Germinal center (tissue), 1 donor: Measurements from ENCODE around the gene RPS3A.
"Not testable (repeated sequence)": the region's sequence is repeated elsewhere in the genome, so short reads cannot be mapped to it uniquely, and the experiment has no call there.

Experiments
- DNase-seq: peaks from one replicate; pipeline ENCODE4 v3.0.0; 2012; ENCODE audit warnings: mixed read lengths, low spot score

RPS3A gene

DNA sequence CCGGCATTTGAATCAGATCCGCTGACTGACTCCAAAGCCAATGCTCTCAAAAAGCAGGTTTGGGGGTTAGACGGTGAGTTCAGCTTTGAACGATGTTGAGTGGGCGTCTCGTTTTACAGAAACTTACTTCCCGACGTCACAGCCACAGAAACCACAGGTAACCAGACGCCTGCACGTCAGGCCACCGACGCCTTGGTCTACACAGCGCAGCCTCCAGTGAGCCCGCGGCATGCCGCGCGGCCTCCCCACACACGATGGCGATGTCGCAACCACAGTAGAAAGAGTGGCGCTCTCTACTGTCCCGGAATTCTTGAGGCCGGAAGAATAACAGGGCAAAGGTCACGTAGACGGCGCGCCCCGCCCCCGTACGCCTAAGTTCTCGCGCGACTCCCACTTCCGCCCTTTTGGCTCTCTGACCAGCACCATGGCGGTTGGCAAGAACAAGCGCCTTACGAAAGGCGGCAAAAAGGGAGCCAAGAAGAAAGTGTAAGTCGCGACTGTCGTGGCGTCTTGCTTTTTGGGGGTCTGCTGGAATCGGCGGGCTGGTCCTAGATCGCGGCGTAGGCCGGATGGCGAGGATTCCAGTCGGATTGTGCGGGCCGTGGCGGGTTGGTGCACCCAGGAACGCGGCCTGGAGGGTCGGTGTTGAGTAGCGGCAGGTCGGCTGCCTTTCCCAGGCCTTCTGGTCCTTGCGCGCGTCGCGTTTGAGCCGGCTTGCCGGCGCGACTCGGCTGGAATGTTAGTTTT is at the start of gene RPS3A:
Gene RPS3A, plus strand, starts transcription at position 400 of the 747 bp plus-strand sequence. Its CDS starts 25 bp downstream, at position 425.
- peak; percentile 93 for DNase-seq

DNA sequence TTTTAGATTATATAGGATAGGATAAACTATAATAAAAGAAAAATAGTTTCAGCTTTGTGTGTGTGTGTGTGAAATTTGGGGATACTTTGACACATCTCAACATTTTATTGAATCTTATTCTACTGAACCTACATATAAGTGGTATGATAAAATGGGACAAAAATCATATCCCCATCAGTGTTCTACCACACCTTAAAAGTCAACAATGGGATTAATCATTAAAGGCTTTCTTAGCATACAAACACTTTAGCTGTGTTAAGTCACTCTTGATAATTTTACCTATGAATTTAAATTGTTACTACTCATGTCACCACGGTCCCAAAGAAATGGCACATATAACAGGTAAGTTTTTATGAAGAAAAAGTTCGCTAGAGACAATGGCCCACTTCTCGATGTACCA is 46.6 kb upstream of the RPS3A start:
- no peak for DNase-seq

DNA sequence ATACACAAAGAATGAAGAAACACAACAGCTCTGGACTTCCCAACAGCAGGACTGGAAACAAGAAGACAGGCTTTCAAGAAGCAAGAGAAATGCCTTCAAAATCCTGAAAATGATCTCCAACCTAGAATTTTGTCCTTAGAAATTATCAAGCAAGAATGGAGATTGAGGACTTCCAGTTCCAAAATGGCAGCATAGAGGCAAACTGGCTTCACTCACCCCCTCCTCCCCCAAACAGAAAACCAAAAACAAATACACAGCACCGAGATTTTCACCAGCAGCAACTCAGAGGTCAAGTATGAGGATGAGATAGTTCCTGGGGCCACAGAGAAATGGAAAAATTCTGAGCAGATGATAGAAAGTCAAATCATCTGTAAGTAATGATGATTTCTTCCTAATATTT is 43.9 kb upstream of the RPS3A start:
- no peak for DNase-seq

DNA sequence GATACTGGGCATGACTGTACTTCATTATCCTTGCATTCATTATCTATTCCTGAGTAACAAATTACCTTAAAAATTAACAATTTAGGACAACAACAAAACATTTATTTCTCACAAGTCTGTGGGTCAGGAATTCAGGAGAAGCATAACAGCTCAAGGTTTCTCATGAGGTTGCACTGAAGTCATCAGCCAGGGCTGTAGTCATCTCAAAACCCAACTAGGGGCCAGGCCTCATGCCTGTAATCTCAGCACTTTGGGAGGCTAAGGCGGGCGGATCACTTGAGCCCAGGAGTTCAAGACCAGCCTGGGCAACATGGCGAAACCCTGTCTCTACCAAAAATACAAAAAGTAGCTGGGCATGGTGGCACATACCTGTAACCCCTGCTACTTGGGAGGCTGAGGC is 36.3 kb upstream of the RPS3A start:
- not testable (repeated sequence) for DNase-seq

DNA sequence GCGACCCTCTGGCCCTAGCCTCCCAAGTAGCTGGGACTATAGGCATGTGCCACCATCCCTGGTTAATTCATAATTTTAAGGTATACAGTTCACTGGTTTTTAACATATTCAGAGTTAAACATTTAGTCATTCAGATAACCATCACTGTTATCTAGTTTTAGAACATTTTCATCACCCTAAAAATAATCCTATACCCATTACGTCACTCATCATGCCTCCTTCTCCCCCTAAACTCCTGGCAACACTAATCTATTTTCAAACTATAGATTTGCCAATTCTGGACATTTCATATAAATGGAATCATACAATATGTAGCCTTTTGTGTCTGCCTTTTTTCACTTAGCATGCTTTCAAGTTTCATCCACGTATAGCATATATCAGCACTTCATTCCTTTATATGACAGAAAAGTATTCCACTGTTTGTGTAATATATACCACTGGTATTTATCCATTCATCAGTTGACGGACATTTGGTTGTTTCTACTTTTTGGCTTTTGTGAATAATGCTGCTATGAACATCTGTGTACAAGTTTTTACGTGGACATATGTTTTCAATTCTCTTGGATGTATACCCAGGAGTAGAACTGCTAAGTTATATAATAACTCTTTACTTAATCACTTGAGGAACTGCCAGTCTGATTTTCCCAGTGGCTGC is 32.0 kb upstream of the RPS3A start:
- DNase-seq: no peak

DNA sequence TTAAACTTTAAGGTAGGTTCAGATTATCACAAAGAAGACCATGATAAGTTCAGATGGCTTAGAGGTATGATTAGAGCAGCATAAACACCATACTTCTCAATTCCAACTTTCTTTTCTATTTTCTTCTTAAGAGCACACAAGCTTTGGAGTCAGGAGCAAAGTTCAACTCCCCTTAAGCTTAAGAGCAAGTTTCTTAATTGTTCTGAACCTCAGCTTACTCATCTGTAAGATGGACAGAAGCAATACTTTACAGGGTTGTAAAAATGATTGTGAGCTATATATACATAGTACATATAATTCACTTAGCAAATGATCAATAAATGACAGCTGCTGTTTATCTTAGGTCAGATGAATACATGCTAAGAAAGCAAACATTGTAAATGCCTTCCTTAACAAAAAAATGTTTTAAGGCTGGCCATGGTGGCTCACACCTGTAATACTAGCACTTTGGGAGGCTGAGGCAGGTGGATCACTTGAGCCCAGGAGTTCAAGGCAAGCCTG is 25.0 kb upstream of the RPS3A start:
- DNase-seq: no peak

DNA sequence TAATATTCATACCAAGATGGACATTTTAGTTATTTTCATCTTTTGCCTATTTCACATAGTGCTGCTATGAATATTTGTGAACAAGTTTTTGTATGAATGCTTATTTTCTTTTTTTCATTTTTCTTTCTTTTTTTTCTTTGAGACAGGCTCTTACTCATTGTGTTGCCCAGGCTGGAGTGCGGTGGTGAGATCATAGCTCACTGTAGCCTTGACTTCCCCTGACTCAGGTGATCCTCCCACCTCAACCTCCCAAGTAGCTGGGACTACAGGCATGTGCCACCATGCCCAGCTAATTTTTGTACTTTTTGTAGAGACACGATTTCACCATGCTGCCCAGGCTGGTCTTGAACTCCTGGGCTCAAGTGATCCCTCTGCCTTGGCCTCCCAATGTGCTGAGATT is 21.4 kb upstream of the RPS3A start:
- not testable (repeated sequence) for DNase-seq

DNA sequence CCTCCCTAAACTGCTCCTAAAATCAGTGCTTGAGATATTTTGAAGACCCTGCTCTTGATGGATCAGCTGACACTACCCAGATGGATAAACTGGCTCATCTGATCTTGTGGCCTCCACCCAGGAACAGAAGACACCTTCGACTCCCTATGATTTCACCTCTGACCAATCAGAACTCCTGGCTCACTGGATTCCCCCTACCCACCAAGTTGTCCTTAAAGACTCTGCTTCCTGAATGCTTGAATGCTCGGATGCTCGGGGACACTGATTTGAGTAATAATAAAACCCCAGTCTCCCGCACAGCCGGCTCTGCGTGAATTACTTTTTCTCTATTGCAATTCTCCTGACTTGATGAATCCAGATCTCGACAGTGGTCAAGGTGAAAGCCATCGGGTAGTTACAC is 12.0 kb upstream of the RPS3A start:
- DNase-seq: no peak

DNA sequence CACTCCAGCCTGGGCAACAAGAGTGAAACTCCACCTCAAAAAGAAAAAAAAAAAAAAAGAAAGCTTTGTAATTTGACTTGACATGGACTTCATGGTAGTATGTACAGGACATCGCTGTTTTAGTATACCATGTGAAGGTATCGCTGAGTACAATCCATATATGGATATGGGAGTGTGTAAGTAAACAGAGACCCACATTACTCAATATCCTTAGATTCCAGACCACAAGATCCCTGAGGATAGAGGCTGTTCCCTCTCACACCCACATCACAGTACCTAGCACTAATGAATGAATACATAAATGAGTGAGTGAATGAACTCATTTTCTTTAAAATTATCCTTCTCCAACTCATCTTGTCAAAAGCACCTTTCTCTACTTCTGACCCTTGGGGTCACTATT is 8.4 kb upstream of the RPS3A start:
- DNase-seq: no peak

DNA sequence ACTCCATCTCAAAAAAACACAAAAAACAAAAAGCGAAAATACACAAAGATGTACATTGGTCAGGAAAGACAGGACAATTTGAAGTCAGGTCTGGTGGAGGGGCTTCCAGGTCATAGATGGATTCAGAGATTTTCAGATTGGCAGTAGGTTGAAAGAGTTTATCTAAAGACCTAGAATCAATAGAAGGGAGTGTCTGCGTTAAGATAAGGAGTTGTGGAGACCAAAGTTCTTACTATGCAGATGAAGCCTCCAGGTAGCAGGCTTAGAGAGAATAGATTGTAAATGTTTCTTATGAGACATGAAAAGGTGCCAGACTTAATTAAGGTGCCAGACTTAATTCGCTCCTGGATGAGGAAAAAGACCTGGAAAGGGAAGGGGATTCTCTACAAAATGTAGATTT is 6.9 kb upstream of the RPS3A start:
- DNase-seq: no peak

DNA sequence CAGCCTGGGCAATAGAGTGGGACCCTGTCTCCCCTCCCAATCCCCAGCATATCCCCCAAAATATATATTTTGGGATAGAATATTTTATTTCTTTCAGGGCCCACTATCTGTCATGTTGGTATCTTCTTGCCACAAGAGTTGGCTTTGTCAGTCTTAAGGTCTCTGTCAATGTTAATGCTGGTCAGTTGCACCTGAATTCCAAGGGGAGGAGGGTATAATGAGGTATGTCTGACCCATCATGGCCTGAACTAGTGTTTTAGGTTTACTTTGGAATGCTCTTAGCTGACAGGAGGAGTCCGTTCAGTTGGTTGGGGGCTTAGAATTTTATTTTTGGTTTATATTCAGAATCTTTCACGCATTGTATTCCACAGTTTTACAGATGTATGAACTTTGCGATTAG is 6.2 kb upstream of the RPS3A start:
- no peak for DNase-seq

DNA sequence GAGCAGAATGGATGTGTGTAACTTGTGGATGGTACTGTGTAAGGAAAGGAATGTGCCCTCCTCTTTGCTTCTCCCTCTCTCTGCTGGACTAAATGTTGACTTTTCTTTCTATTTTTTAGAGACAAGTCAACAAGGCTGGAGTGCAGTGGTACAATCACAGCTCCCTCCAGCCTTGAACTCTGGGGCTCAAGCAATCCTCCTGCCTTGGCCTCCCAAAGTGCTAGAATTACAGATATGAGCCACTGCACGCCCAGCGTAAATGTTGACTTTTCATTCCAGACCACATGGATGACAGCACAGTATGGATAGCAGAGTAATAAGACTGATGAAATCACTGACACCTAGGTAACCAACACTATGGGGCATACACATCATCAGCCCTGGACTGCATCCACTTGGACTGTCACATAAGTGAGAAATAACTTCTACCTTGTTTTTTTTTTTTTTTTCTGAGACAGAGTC is 5.1 kb upstream of the RPS3A start:
- no peak for DNase-seq

DNA sequence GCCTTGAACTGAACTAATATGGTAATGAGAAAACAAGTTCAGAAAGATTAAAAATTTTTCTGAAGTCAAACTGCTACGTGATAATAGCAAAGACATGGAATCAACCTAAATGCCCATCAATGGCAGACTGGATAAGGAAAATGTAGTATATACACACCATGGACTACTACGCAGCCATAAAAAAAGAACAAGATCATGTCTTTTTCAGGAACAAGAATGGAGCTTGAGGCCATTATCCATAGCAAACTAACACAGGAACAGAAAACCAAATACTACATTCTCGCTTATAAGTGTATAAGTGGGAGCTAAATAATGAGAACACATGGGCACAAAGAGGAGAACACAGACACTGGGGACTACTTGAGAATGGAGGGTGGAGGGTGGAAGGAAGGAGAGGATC is 4.3 kb upstream of the RPS3A start:
- DNase-seq: no peak

DNA sequence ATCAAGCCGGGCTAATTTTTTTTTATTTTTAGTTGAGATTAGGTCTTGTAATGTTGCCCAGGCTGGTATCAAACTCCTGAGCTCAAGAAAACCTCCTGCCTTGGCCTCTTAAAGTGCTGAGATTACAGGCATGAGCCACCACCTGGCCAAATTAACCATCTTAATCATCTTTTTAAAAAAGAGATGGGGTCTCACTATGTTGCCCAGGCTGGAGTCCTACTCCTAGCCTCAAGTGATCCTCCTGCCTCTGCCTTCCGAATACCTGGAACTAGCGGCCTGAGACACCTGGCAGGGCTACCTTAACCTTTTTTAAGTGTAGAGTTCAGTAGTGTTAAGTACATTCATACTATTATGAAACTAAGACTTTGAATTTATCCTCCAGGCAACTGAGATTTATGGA is 1.7 kb upstream of the RPS3A start:
- DNase-seq: no peak

DNA sequence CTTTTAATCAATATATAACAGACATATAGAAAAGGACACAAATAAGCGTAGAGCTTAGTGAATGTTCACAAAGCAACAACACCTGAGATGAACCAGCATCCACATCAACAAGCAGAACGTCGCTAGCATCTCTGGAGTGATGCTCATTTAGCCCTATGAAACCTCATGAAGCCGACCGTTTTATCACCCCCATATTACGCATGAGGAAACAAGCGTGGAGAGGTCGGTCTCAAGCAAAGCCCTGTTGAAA is 524 bp upstream of the RPS3A start:
- no peak for DNase-seq

DNA sequence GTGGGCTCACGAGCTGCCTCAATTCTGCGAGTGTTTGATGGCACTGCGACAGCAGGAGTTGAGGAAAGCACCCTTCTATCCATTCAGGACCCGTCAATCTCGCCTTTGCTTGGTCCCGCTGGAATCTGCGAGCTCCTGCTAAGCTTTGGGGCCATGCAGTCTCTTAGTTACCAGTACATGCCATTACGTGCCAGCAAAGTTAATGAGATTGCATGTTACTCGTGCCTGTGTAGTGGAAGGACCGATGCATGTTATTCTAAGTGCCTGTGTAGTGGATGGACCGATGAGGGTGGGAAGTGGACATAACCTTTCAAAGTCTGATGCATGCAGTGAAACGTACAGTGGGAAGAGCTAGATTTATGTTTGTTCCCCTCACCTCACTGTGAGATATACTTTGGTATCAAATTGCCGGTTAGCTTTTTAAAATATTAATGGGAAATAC is 569 bp downstream of the RPS3A start:
- no peak for DNase-seq

DNA sequence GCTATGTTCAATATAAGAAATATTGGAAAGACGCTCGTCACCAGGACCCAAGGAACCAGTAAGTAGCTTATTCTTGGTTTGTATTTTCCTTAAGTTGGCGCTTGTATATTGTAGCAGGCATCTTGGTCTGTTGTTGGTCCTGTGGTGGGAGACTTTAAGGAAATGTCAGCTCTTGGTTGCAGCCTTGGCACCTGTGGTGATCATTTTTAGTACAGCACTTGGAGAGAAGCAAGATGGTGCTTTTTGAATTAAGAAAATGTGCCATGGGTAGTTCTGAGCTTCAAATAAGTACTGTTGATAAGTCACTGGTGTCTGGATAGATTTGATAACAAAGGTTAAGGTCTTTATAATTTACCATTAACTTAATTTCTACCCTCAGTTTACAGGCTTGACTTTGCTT is 1.1 kb downstream of the RPS3A start:
- DNase-seq: no peak

DNA sequence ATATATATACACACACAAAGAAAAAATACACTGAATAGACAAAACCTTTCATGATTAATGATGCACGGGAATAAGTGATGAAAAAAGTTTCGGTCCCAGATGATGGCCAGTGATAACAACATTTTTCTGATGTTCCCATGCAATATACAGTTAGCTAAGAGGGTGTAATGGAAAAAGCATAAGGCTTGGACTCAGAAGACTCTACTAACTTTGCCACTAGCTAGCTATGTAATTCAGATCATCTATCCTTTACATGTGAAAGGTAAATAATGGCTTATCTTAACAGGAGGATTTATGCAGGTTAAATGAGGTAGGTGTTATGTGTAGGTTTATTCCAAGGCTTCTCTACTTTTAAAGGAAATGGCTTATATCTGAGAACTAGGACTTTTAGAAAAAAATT is 4.3 kb downstream of the RPS3A start:
- no peak for DNase-seq

DNA sequence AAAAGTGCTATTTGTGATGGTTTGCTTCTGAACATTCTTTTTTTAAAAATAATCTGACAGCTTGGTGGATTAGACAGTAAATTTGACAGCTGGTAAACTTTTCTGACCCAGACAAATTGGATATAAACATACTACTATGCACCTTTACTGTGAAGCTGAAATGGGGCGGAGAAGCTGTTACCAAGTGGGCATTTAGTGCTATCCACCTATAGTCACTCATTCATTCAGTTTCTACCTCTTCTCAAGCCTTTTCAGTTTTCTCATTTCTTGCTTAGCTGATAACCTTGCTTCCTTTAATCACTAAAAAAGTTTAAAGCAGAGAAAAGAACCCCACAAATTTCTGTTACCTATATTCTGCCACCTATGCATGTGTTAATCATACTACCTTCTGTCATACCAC is 5.2 kb downstream of the RPS3A start:
- DNase-seq: no peak

DNA sequence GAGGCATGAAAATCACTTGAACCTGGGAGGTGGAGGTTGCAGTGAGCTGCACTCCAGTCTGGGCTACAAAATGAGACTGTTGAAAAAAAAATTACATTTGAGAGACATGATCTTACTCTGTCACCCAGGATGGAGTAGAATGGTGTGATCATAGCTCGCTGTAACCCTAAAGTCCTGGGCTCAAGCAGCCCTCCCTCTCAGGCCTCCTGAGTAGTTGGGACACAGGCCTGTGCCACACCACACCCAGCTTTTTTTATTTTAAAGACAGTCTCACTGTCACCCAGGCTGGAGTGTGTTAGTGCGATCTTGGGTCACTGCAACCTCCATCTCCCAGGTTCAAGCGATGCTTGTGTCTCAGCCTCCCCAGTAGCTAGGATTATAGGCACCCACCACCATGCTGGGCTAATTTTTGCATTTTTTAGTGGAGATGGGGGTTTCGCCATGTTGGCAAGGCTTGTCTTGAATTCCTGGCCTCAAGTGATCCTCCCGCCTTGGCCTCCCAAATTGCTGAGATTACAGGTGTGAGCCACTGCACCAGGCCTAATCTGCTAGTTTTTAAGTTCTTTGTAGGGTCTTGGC is 6.1 kb downstream of the RPS3A start:
- DNase-seq: no peak

DNA sequence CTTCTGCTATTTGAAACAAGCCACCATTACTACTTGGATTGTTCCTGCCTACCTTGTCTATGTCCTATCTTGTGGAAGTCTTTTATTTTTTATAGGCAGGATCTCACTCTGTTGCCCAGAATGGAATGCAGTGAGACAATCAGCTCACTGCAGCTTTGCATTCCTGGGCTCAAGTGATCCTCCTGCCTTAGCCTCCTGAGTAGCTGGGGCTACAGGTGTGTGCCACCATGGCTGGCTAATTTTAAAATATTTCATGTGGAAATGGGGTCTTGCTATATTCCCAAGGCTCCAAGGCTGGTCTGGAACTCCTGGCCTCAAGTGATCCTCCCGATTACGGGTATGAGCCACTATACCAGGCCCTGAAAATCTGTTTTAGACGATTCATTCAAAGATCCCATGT is 7.6 kb downstream of the RPS3A start:
- no peak for DNase-seq

DNA sequence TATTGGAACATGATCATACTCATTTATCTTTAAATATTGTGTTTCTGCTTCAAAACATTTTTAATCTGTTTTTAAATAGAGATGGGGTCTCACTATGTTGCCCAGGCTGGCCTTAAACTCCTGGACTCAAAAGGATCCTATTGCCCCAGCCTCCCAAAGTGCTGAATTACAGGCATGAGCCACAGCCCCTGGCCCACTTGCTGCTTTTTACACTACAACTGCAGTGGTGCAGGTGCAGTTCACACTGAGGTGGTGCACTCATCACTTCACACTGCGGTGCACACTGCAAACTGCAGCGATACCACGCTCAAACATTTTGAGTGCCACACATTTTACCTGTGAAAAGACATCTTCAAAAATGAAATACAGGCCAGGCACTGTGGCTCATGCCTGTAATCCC is 10.8 kb downstream of the RPS3A start:
- no peak for DNase-seq

DNA sequence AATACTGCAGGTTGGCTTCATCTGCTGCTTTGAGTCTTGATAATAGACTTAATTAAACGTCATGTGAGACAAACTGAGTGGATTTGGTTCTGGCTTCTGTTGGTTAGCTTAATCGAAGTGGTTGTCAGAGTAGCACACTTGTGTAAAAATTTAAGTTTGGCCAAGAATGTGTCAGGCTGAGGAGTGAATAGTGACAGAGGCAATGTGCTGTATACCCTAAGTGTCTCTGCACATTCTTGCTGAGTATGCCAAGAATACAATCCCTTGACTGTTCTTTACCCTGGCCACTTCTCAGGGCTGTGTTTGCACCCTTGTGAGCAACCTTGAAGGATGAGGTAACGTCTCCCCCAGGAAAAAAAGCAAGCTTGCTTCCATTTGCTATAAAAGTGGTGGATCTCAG is 14.9 kb downstream of the RPS3A start:
- no peak for DNase-seq

DNA sequence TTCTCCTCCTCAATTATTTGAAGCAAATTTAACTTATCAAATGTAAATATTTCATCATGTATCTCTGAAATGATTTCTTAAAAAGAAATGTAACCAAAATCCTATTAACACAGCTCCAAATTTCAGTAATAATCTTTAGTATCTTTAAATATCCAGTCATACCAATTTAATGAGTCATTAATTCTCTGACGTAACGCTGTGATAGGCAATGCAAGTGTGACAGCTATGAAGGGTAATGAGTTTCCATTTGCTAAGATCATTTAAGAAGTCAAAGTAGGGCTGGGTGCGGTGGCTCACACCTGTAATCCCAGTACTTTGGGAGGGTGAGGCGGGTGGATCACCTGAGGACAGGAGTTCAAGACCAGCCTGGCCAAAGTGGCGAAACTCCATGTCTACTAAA is 15.6 kb downstream of the RPS3A start:
- DNase-seq: no peak
